ENCODE measurements around the gene FTH1.

GRCh38 chr11:61927501-61927900, 39.9 kb downstream of the FTH1 start:
- TF ChIP-seq SUZ12 (IDR thresholded peaks at IDR 0.05; ENCODE audit: extremely low read depth, insufficient read depth, insufficient read length) (no peak), ZNF274 (IDR thresholded peaks at IDR 0.05; ENCODE audit: low read depth, low read length) (no peak), YY1 (IDR thresholded peaks at IDR 0.05; ENCODE audit: insufficient read depth, insufficient read length) (no peak)
